ENCODE data around the gene MAP2.

MAP2 gene

DNA sequence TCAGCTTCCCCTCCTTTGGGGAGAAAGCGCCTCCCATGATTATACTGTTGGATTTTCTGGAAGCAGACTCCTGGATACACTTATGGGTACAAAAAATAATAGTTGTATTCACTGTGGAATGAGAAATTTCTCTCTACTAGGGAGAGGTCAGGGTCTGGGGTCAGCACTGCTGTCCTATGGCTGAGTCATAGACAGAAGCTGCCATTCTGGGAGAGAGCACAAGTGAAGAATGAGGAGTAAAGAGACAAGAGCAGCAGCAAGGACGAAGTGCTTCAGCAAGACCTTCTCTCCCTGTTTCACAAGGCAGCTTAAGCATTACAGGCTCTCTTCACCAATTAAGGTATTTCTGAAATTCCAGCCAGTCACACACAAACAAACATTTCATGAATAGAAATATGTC, 337.7 kb downstream of the MAP2 start:
- no peak for DNase-seq (ENCODE audit: low read depth, low spot score)
- no peak overlapping the region for H3K4me3 ChIP-seq (ENCODE audit: low read depth, low read length)
- in situ Hi-C loops (cut with HindIII; ENCODE audit: low sequenced_read_pairs): no loop called here
- TF ChIP-seq, protein P1, sequence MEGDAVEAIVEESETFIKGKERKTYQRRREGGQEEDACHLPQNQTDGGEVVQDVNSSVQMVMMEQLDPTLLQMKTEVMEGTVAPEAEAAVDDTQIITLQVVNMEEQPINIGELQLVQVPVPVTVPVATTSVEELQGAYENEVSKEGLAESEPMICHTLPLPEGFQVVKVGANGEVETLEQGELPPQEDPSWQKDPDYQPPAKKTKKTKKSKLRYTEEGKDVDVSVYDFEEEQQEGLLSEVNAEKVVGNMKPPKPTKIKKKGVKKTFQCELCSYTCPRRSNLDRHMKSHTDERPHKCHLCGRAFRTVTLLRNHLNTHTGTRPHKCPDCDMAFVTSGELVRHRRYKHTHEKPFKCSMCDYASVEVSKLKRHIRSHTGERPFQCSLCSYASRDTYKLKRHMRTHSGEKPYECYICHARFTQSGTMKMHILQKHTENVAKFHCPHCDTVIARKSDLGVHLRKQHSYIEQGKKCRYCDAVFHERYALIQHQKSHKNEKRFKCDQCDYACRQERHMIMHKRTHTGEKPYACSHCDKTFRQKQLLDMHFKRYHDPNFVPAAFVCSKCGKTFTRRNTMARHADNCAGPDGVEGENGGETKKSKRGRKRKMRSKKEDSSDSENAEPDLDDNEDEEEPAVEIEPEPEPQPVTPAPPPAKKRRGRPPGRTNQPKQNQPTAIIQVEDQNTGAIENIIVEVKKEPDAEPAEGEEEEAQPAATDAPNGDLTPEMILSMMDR (IDR thresholded peaks at IDR 0.05; ENCODE audit: low read depth, low read length): no peak

DNA sequence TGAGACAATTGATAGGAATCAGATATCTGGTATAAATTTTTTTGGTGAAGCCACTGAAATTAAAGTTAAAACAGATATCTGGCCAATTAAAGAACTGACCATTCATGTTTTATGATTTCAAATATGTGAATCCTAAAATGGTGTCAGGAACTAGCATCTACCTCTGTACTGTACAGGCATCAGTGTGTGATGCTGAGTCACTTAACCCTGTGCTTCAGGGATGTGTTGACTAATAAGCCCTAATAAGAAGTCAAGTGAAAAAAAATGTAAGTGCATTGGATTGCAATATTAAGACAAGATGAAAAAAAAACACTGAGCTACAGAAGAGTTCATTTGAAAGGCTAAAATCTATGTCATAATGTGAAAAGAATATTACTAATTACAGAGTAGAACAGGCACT, 338.7 kb downstream of the MAP2 start:
- no peak for DNase-seq (ENCODE audit: low read depth, low spot score)
- in situ Hi-C loops (cut with HindIII; ENCODE audit: low sequenced_read_pairs): no loop called here
- H3K4me3 ChIP-seq (ENCODE audit: low read depth, low read length): no peak overlapping the region
- TF ChIP-seq, protein P1 (IDR thresholded peaks at IDR 0.05; ENCODE audit: low read depth, low read length): no peak

DNA sequence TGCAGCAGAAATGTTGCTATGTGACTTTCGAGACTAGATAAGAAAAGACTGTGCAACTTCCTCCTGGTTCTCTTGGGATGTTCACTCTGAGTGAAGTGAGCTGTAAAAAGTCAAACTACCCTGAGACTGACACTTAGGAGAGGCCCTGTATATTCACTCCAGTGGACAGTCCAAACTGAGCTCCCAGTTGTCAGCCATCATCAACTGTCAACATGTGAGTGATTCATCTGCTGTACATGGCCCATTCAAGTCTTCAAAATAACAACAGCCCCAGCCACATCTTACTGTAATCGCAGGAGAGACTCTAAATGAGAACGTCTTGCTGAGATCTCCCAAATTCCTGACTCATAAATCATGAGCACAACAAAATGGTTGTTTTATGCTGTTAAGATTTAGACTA, 339.3 kb downstream of the MAP2 start:
- DNase-seq (ENCODE audit: low read depth, low spot score): no peak
- TF ChIP-seq, protein P1 (IDR thresholded peaks at IDR 0.05; ENCODE audit: low read depth, low read length): no peak
- no peak overlapping the region for H3K4me3 ChIP-seq (ENCODE audit: low read depth, low read length)
- in situ Hi-C loops (cut with HindIII; ENCODE audit: low sequenced_read_pairs): no loop called here

DNA sequence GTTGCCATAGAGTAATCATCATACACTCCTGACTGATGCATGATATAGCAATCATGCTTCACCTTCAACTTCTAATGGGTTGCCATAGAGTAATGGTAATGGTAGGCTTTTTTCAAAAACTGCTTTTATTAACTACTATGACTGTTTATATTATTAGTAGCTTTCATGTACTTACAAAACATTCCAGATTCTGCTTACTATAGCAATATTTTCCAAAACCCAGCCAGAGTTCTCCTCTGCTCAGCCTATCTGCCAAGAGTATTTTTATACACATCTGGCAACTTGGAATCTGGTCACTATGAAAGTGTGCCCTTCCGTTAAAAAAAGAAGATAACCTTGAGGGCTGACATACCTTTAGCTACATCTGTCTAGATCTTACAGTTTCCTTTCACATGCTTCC, 342.8 kb downstream of the MAP2 start:
- H3K4me3 ChIP-seq (ENCODE audit: low read depth, low read length): no peak overlapping the region
- in situ Hi-C loops (cut with HindIII; ENCODE audit: low sequenced_read_pairs): no loop called here
- no peak for DNase-seq (ENCODE audit: low read depth, low spot score)
- TF ChIP-seq, protein P1 (IDR thresholded peaks at IDR 0.05; ENCODE audit: low read depth, low read length): no peak

DNA sequence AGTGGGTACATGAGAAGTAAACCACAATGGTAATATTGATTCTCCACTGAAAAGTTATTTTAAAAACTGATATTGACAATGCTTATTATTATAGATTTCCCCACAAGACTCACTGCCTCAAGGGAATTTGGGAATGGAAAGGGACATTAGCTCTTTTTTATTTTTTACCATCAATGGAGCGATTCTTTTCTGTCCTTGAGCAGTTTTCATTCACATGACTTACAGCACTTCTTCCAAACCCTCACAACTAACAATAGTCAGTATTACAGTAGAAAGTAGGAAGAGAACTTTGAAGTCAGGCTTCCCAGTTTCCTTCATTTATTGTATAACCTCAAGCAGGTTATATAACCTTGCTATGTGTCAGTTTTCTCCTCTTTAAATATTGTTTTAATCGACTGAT, 343.5 kb downstream of the MAP2 start:
- in situ Hi-C loops (cut with HindIII; ENCODE audit: low sequenced_read_pairs): no loop called here
- DNase-seq (ENCODE audit: low read depth, low spot score): no peak
- H3K4me3 ChIP-seq (ENCODE audit: low read depth, low read length): no peak overlapping the region
- TF ChIP-seq, protein P1 (IDR thresholded peaks at IDR 0.05; ENCODE audit: low read depth, low read length): no peak

DNA sequence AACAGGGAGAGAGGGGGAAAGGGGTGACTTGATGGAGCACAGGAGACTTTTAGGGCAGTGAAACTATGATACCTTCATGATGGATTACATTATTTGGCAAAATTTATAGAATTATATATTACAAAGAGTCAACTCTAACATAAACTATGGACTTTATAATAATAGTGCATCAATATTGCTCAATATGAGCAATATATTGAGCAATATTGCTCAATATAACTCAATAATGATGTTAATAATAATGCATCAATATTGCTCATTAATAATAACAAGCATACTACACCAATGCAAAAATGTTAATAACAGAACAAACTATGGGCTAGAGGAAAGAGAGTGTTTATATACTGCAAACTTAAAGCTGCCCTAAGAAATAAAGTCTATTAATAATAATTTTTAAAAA, 344.7 kb downstream of the MAP2 start:
- DNase-seq (ENCODE audit: low read depth, low spot score): no peak

More for the DNA sequence above, 344.7 kb downstream of the MAP2 start:
- H3K4me3 ChIP-seq (ENCODE audit: low read depth, low read length): no peak overlapping the region
- TF ChIP-seq, protein P1 (IDR thresholded peaks at IDR 0.05; ENCODE audit: low read depth, low read length): no peak
- in situ Hi-C loops (cut with HindIII; ENCODE audit: low sequenced_read_pairs): no loop called here

Data from astrocyte of the spinal cord (primary cell).